Measurements from ENCODE around the gene TMEM145.

Gene TMEM145

GRCh38 chr19:42290136-42290522 is 23.0 kb upstream of the TMEM145 start:
- DNase-seq = no peak

DNA sequence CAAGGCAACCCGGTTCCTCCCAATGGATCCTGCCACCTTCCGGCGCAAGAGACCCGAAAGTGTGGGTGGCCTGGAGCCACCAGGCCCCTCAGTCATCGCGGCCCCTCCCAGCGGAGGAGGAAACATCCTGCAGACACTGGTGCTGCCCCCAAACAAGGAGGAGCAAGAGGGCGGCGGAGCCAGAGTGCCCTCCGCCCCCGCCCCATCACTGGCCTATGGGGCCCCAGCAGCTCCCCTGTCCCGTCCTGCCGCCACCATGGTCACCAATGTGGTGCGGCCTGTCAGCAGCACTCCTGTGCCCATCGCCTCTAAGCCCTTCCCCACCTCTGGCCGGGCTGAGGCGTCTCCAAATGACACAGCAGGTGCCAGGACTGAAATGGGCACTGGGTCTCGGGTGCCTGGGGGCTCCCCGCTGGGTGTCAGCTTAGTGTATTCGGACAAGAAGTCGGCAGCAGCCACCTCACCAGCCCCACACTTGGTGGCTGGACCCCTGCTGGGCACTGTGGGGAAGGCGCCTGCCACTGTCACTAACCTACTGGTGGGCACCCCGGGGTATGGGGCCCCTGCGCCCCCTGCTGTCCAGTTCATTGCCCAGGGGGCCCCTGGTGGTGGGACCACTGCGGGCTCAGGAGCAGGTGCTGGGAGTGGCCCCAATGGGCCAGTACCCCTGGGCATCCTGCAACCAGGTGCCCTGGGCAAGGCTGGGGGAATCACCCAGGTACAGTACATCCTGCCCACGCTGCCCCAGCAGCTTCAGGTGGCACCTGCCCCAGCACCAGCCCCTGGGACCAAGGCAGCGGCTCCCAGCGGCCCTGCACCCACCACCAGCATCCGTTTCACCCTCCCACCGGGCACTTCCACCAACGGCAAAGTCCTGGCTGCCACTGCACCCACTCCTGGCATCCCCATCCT is 22.3 kb upstream of the TMEM145 start:
- peak; percentile 64 for DNase-seq

DNA sequence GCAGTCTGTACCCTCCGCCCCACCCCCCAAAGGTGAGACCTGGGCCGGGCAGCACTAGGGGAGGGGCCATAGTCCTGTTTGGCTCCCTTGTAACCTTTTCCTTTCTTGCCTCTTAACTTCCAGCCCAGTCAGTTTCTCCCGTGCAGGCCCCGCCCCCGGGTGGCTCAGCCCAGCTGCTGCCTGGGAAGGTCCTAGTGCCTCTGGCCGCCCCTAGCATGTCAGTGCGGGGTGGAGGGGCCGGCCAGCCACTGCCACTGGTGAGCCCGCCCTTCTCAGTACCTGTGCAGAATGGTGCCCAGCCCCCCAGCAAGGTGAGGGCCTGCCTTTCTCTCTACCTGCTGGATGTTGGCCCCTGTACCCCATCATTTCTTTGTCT is 21.7 kb upstream of the TMEM145 start:
- DNase-seq = no peak

DNA sequence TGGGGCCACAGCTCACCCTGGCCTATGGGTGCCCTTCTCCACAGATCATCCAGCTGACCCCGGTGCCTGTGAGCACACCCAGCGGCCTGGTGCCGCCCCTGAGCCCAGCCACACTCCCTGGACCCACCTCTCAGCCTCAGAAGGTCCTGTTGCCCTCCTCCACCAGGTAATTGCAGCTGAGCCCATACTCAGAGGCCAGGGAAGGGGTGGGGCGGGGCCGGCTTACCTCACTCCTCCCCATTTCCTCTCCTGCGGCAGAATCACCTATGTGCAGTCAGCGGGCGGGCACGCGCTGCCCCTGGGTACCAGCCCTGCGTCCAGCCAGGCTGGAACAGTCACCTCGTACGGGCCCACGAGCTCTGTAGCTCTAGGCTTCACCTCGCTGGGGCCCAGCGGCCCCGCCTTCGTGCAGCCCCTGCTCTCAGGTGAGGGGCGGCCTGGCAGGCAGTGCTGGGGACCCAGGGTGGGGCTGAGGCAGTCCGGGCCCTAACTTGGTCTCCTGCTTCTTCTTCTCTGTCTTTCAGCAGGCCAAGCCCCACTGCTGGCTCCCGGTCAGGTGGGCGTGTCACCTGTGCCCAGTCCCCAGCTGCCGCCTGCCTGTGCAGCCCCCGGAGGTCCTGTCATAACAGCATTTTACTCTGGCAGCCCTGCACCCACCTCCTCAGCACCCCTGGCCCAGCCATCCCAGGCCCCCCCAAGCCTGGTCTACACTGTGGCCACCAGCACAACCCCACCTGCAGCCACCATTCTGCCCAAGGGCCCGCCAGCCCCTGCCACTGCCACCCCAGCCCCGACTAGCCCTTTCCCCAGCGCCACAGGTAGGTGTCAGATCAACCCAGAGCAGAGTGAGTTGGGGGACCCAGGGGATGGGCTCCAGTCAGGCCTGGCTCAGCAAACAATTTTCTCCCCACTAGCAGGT is 20.8 kb upstream of the TMEM145 start:
- DNase-seq = no peak

DNA sequence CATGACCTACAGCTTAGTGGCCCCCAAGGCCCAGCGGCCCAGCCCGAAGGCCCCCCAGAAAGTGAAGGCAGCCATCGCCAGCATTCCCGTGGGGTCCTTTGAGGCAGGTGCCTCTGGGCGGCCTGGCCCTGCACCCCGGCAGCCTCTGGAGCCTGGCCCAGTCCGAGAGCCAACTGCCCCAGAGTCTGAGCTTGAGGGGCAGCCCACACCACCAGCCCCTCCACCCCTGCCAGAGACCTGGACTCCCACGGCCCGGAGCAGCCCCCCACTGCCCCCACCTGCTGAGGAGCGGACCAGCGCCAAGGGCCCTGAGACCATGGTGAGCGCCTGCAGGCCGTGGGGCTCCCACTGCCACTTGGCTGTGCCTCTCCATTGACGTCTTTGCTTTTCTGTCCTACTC is 20.1 kb upstream of the TMEM145 start:
- DNase-seq = no peak

- no peak for DNase-seq
Observed at GRCh38 chr19:42293540-42293939, 19.6 kb upstream of the TMEM145 start.

- no peak for DNase-seq
Observed at GRCh38 chr19:42293948-42294347, 19.2 kb upstream of the TMEM145 start.

DNA sequence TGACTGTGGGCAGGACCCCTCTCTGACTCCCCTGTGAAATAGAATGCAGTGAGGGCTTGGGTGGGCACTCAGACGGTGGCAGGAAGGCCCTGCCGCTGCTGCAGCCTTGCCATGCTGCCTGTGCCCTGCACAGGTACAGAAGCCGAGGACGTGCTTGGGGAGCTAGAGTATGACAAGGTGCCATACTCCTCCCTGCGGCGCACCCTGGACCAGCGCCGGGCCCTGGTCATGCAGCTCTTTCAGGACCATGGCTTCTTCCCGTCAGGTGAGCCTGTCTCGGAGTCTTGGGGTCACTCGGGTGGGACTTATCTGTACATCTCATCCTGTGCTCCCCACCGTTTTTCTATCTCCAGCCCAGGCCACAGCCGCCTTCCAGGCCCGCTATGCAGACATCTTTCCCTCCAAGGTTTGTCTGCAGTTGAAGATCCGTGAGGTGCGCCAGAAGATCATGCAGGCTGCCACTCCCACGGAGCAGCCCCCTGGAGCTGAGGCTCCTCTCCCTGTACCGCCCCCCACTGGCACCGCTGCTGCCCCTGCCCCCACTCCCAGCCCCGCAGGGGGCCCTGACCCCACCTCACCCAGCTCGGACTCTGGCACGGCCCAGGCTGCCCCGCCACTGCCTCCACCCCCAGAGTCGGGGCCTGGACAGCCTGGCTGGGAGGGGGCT is 18.5 kb upstream of the TMEM145 start:
- no peak for DNase-seq

DNA sequence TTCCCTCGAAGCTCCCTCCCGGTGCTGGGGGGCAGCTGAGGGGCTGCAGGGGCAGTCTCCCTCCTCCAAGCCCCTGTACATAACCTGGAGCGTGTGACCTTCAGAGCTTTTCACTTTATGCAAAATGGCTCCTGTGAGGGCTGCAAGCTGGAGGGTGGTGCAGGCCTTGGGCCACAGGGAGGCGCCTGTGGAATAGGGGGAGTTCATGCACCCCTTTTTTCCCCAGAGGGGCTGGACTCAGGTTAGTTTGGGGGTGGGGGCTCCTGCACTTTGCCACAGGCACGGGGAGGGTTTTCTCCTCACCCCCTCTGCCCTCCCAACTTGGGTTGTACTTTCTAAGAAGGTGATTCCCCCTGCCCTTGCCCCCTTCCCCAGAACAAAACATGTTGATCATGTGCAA is 17.8 kb upstream of the TMEM145 start:
- DNase-seq = no peak

GRCh38 chr19:42295831-42296525 is 17.1 kb upstream of the TMEM145 start:
- peak; percentile 90 for DNase-seq

- DNase-seq = no peak
Observed at GRCh38 chr19:42297039-42297438, 16.1 kb upstream of the TMEM145 start.

DNA sequence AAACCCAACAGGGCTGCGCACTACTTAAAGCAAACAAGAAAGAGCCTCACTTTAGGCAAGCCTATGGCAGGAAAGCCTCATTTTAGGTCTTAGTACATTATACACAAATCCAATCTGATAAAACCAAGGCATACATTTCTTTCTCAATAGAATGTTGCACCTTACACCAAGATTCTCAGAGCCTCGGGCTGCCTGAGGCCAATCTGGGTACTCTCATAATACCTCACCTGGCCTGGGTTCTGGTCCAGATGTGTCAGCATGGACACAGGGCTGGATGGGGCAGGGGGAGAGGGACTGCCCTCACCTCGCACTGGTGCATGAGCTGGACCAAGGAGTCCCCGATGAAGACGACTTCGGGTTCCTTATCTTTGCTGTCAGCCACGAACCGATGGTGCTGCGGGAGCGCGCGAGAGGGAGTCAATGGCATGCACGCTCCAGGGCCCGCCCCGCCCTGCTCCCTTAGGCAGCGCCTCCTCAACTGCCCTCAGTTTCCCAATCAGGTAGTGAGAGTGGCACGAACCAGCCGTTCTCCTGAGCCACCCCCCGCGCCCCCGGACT is 11.4 kb upstream of the TMEM145 start, which contains the start of gene PRR19:
PRR19 (plus strand) TSS at position 487 of the 558 bp plus-strand sequence. CDS start 7,453 bp downstream, outside the sequence.
- DNase-seq = peak; percentile 39

GRCh38 chr19:42303101-42303464 is 10.0 kb upstream of the TMEM145 start:
- no peak for DNase-seq

DNA sequence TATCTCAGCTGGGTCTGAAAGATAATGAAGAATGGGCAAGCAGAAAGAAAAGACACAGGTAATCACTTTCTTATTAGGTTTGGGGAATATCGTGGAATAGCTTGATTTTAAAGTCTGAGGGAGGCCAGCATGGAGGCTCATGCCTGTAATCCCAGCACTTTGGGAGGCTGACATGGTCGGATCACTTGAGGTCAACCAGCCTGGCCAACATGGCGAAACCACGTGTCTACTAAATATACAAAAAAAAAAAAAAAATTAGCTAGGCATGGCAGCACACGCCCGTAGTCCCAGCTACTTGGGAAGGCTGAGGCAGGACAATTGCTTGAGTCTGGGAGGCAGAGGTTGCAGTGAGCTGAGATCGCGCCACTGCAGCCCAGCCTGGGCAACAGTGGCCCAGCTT is 9.2 kb upstream of the TMEM145 start:
- DNase-seq = no peak

DNA sequence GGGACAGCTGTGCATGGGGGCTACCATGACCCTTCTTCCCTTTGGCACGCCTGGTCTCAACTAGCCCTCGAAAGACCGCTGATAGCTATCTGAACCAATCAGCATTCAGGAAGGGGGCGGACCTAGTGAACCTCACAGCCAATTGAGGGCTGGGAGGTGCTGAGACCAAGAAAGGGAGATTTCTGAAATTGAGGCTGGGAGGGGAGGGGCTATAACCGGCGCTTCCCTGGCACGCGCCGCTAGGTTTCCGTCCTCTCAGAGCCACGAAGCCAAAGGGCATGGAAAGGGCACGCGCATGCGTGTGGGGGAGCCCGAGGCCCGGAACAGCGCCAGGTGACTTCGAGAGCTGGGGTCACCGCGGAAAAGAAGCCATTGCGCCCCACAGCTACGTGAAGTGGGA is 6.5 kb upstream of the TMEM145 start:
- DNase-seq = no peak

GRCh38 chr19:42309686-42310085 is 3.4 kb upstream of the TMEM145 start:
- DNase-seq = no peak

- no peak for DNase-seq
Observed at GRCh38 chr19:42311657-42312056, 1.5 kb upstream of the TMEM145 start.

GRCh38 chr19:42312370-42312769 is 739 bp upstream of the TMEM145 start:
- no peak for DNase-seq

GRCh38 chr19:42313840-42314755 is 989 bp downstream of the TMEM145 start:
- DNase-seq = no peak

DNA sequence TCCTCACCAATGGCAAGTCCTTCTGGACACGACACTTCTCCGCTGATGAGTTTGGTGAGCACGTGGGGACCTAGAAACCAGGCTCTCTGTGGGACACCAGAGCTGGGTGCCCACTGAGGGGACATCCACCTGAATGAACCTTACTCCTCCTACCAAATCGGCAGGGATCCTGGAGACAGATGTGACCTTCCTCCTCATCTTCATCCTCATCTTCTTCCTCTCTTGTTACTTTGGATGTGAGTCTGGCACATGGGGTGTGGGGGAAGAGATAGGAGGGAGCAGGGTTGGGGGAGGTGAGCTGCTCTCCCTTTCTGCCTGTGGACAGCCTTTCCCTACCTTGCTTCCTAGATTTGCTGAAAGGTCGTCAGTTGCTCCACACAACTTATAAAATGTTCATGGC is 1.9 kb downstream of the TMEM145 start:
- DNase-seq = no peak
